Peyer's patch (tissue), 4 donors: ENCODE measurements around the gene RANBP1.

Experiments used
- CTCF ChIP-seq, 6 experiments: fragments of 450-650 bp in 4 of 6; fragments of 200-600 bp in 2 of 6; sonication (generic) in 1 of 6; IDR thresholded peaks; one replicate each; pipeline ENCODE4 v1.5.1; 2017 to 2019; ENCODE audit warnings: antibody characterized with exemption in 6 of 6, mild to moderate bottlenecking in 3 of 6, moderate library complexity in 1 of 6
- POLR2A ChIP-seq, 2 donors: fragments of 450-650 bp; IDR thresholded peaks; one replicate each; pipeline ENCODE4 v1.5.1; 2017; ENCODE audit warnings: antibody characterized with exemption in 2 of 2, mild to moderate bottlenecking in 2 of 2, moderate library complexity in 2 of 2

DNA sequence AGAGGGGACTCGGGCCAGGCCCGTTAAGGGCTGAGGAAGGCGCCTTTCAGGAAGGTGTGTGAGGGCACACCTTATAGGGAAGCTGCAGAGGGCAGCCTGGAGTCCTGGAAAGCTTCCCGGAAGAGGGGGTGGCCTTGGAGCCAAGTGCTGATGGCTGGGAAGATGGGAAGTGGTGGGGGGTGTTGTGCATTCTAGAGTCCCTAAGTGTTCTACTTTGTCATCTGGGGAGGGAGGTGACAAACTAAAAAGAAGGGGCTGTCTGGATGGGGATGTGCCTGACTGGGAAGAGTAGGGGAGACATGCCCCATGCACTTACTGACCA lies 22.5 kb downstream of the RANBP1 start:
- TF ChIP-seq CTCF (IDR thresholded peaks at IDR 0.05) (no peak), POLR2A (IDR thresholded peaks at IDR 0.05) (no peak)
